Smooth muscle cell (in vitro differentiated cells): Measurements from ENCODE around the gene KLHDC9. TPM values are rescaled to one million over a fixed set of nuclear protein-coding genes. Genes with fewer than 3 reads are reported as not detected.

Source experiments
- DNase-seq: peaks from one replicate; lab custom pipeline; 2025; ENCODE audit not compliant: unreplicated experiment; lab: John Stamatoyannopoulos, UW
- H2AFZ ChIP-seq: fragments of 200-600 bp; sonication (generic); 2 replicates; pipeline ENCODE4 v1.6.0; 2016; ENCODE audit warnings: antibody characterized with exemption, low read depth, mild to moderate bottlenecking
- H3F3A ChIP-seq: fragments of 200-600 bp; sonication (generic); 2 replicates; pipeline ENCODE4 v1.6.0; 2017; ENCODE audit warnings: antibody characterized with exemption, low read depth
- H3K27ac ChIP-seq: fragments of 200-600 bp; sonication (generic); 2 replicates; pipeline ENCODE4 v1.5.1; 2016; ENCODE audit warnings: low read depth, mild to moderate bottlenecking
- H3K27me3 ChIP-seq: fragments of 200-600 bp; sonication (generic); 2 replicates; pipeline ENCODE4 v1.6.1; 2016; ENCODE audit warnings: low read depth, mild to moderate bottlenecking
- H3K36me3 ChIP-seq: fragments of 200-600 bp; sonication (generic); 2 replicates; pipeline ENCODE4 v1.5.1; 2016; ENCODE audit warnings: low read depth
- H3K4me1 ChIP-seq: fragments of 200-600 bp; sonication (generic); 2 replicates; pipeline ENCODE4 v1.5.1; 2016; ENCODE audit warnings: low read depth
- H3K4me2 ChIP-seq: fragments of 200-600 bp; sonication (generic); 2 replicates; pipeline ENCODE4 v1.6.0; 2016; ENCODE audit warnings: mild to moderate bottlenecking
- H3K4me3 ChIP-seq: fragments of 200-600 bp; sonication (generic); 2 replicates; pipeline ENCODE4 v1.5.1; 2016; ENCODE audit warnings: mild to moderate bottlenecking
- H3K79me2 ChIP-seq: fragments of 200-600 bp; sonication (generic); 2 replicates; pipeline ENCODE4 v1.6.0; 2016; ENCODE audit warnings: low read depth, mild to moderate bottlenecking
- H3K9ac ChIP-seq: fragments of 200-600 bp; sonication (generic); 2 replicates; pipeline ENCODE4 v1.6.0; 2016; ENCODE audit warnings: low read depth
- H3K9me3 ChIP-seq: fragments of 200-600 bp; sonication (generic); replicated peaks from 2 replicates; pipeline ENCODE4 v1.5.1; 2016; ENCODE audit warnings: low read depth
- H4K20me1 ChIP-seq: fragments of 200-600 bp; sonication (generic); 2 replicates; pipeline ENCODE4 v1.6.0; 2016; ENCODE audit warnings: low read depth
- CTCF ChIP-seq: fragments of 200-600 bp; sonication (generic); IDR thresholded peaks from 2 replicates; pipeline ENCODE4 v1.5.1; 2017; ENCODE audit warnings: borderline replicate concordance, mild to moderate bottlenecking, antibody characterized with exemption; ENCODE audit not compliant: insufficient read depth, poor library complexity, severe bottlenecking
- WGBS: methylation state at CpG from one replicate; pipeline ENCODE4 v1.1.7; 2016; ENCODE audit warnings: low lambda C conversion rate; 5-methylcytosine and 5-hydroxymethylcytosine counted together
- polyA plus RNA-seq: library from polyadenylated mRNA; unstranded; fragments of >200 nt; fragmentation: Nextera tagmentation; extraction: Ambion mirVana; gene quantifications from 2 replicates; pipeline ENCODE4 v1.2.1, GENCODE V29; 2016
- total RNA-seq: library from RNA; depleted of rRNA; stranded (reverse); fragments of >200 nt; gene quantifications from 2 replicates; pipeline ENCODE4 v1.2.3, GENCODE V29; 2014

KLHDC9 gene
- total and polyA plus RNA-seq, 2 experiments from 2014 or later = 2.2 to 4.6 TPM

DNA sequence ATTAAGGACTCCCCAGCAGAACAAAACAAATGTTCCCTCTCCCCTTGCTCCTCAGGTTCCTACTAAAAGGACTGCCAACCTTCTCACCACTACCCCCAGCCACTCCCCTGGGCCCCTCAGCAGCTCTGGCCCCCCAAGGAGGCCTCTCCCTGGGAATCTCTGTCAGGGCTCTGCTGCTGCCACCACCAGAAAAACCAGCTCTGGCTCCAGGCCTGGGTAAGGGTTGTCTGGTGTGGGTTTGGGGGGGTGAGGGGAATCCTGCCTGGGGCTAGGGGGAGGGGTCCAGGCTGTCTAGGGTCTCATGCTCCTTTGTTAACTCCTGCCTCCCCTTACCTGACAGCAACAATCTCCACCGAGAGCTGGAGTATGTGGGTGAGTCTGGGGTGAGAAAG, 13.6 kb upstream of the KLHDC9 start:
- DNase-seq = no peak
- H3K9me3 ChIP-seq = no peaks in the 10 kb centered on the region
- H3K9ac ChIP-seq = peak overlapping the region; percentile 85
- no peaks in the 10 kb centered on the region for H4K20me1 ChIP-seq
- no peaks in the 10 kb centered on the region for H3K27me3 ChIP-seq
- no peaks in the 10 kb centered on the region for H3K36me3 ChIP-seq
- 17% methylated on average over 1 of the region's 1 CpG for WGBS
- H3K4me2 ChIP-seq = peak overlapping the region; percentile 76
- H3K4me1 ChIP-seq = peaks cover 34% of the 10 kb centered on the region
- H3K4me3 ChIP-seq = no peak overlapping the region
- no peak overlapping the region for H2AFZ ChIP-seq
- no peaks in the 10 kb centered on the region for H3K79me2 ChIP-seq
- H3K27ac ChIP-seq = peak overlapping the region; percentile 96
- TF ChIP-seq CTCF = no peak
- peaks cover 31% of the 10 kb centered on the region for H3F3A ChIP-seq

- H3F3A ChIP-seq = peaks cover 26% of the 10 kb centered on the region
- DNase-seq = no peak
- no peak overlapping the region for H2AFZ ChIP-seq
- H3K36me3 ChIP-seq = no peaks in the 10 kb centered on the region
- H3K4me2 ChIP-seq = peak overlapping the region; percentile 76
- 4% methylated on average over 2 of the region's 2 CpGs for WGBS
- H3K9ac ChIP-seq = peak overlapping the region; percentile 85
- H3K9me3 ChIP-seq = no peaks in the 10 kb centered on the region
- no peak for TF ChIP-seq CTCF
- peak overlapping the region; percentile 96 for H3K27ac ChIP-seq
- no peak overlapping the region for H3K4me3 ChIP-seq
- H3K79me2 ChIP-seq = no peaks in the 10 kb centered on the region
- H4K20me1 ChIP-seq = no peaks in the 10 kb centered on the region
- peaks cover 33% of the 10 kb centered on the region for H3K4me1 ChIP-seq
- H3K27me3 ChIP-seq = no peaks in the 10 kb centered on the region
Observed at GRCh38 chr1:161085165-161085564, 13.0 kb upstream of the KLHDC9 start.

GRCh38 chr1:161086457-161086856, 11.7 kb upstream of the KLHDC9 start:
- Histone ChIP-seq H3F3A (peaks cover 17% of the 10 kb centered on the region), H3K27me3 (no peaks in the 10 kb centered on the region), H3K27ac (peak overlapping the region; percentile 96), H3K9ac (peak overlapping the region; percentile 85), H3K79me2 (no peaks in the 10 kb centered on the region), H3K9me3 (no peaks in the 10 kb centered on the region), H3K4me2 (peak overlapping the region; percentile 80), H4K20me1 (no peaks in the 10 kb centered on the region), H3K4me1 (peaks cover 22% of the 10 kb centered on the region), H2AFZ (no peak overlapping the region), H3K4me3 (no peak overlapping the region), H3K36me3 (no peaks in the 10 kb centered on the region)
- WGBS = 48% methylated on average over 4 of the region's 4 CpGs
- no peak for TF ChIP-seq CTCF
- DNase-seq = no peak

DNA sequence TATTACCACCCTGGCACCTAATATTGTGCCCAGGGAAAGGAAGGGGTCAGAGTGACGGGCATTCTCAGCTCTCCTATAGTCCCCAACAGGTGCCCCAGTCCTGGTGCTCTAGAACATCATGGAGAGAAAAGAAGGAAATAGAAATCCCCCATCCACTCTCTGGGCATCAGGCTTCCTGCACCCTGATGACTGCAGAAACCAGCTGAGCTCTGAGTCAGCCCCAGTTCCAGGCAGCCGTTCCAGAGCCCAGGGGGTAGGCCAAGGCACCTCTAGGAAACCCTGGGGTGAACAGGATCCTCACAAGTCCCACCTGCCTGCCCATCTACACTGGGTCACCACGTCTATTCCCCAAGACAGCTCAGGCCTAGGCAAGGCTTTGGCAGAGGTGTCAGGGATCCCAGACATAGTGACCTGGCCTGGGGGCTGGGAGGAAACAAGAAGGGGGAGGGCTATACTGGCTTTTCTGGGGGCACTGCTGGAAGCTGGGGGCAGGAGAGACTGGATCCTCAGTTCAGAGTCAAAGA, 9.5 kb upstream of the KLHDC9 start:
- Histone ChIP-seq H3K4me2 (peak overlapping the region; percentile 80), H3K27ac (peak overlapping the region; percentile 96), H3K79me2 (no peaks in the 10 kb centered on the region), H3K27me3 (no peaks in the 10 kb centered on the region), H3K9ac (peak overlapping the region; percentile 77), H3K4me3 (peak overlapping the region; percentile 35), H4K20me1 (no peaks in the 10 kb centered on the region), H3K9me3 (no peaks in the 10 kb centered on the region), H3K36me3 (no peaks in the 10 kb centered on the region), H3K4me1 (peaks cover 21% of the 10 kb centered on the region), H3F3A (peaks cover 4% of the 10 kb centered on the region), H2AFZ (no peak overlapping the region)
- WGBS = 66% methylated on average over 3 of the region's 3 CpGs
- no peak for TF ChIP-seq CTCF
- DNase-seq = no peak
